Stimulated activated CD4-positive, alpha-beta T cell treated with anti-CD3 and anti-CD28 coated beads, Interleukin-15, amount 100 ng/mL, for 1 hour (primary cell): ENCODE results near the gene CDCP2.

Experiments
- DNase-seq, 2 donors: peaks; one replicate each; pipeline ENCODE4 v3.0.0-alpha.2; 2020; ENCODE audit warnings: low read depth in 1 of 2, low spot score in 1 of 2

The CDCP2 gene

DNA sequence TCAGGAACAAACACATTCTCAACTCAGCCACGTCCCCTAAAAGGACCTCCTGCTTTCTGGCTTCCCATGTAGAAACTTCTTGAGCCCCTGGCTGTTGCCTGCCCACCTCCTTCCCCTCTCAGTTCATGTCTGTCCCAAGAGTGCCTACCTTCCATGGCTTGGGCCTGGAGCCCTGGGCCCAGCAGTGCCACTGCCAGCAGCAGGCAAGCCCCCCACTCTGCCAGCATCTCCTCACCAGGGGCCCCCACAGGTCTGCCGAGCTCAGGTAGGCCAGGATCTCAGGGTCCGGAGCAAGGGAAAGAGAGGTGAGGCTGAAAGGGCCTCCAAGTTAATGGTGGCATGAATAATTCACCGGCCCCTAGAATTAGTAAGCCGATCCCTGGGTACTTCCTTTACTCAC is at the start of gene CDCP2:
Gene CDCP2, minus strand, starts transcription at position 305 of the 400 bp plus-strand sequence. Its CDS starts 78 bp downstream, at position 227.
- no peak for DNase-seq

DNA sequence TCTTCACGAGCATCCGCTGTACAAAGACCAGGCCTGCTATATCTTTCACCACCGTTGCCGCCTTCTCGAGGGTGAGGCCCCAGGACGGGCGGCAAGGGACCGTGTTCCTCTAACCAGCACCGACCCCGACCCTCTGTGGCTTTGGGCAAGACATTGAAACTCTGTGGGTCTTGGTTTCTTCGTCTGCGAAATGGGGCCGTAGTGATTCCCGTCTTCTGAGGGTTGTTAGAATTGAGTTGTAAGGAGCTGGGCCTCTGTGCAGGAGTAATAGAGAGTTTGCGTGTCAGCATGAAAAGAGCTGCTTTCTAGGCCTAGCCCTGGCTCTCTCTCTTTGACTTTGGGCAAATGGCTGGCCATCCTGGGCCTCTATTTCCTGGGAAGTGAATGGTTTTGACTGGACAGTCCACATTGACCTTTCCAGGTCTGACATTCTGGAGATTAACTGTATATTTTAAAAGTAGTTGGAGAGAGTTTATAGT is 47.8 kb upstream of the CDCP2 start:
- no peak for DNase-seq

DNA sequence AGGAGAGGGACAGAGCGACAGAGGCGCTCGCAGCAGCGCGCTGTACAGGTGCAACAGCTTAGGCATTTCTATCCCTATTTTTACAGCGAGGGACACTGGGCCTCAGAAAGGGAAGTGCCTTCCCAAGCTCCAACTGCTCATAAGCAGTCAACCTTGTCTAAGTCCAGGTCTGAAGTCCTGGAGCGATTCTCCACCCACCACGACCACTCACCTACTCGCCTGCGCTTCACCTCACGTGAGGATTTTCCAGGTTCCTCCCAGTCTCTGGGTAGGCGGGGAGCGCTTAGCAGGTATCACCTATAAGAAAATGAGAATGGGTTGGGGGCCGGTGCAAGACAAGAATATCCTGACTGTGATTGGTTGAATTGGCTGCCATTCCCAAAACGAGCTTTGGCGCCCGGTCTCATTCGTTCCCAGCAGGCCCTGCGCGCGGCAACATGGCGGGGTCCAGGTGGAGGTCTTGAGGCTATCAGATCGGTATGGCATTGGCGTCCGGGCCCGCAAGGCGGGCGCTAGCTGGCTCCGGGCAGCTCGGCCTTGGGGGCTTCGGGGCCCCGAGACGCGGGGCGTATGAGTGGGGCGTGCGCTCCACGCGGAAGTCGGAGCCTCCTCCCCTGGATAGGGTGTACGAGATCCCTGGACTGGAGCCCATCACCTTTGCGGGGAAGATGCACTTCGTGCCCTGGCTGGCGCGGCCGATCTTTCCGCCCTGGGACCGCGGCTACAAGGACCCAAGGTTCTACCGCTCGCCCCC is 47.1 kb upstream of the CDCP2 start, which contains the start of the genes CYB5RL and MRPL37:
Gene CYB5RL, minus strand, starts transcription at position 266 of the 754 bp plus-strand sequence. CDS start 4,414 bp downstream, outside the sequence.
Gene MRPL37, plus strand, starts transcription at position 403 of the 754 bp plus-strand sequence. Its CDS starts 77 bp downstream, at position 480.
- peak; percentile 72 to 76 for DNase-seq

DNA sequence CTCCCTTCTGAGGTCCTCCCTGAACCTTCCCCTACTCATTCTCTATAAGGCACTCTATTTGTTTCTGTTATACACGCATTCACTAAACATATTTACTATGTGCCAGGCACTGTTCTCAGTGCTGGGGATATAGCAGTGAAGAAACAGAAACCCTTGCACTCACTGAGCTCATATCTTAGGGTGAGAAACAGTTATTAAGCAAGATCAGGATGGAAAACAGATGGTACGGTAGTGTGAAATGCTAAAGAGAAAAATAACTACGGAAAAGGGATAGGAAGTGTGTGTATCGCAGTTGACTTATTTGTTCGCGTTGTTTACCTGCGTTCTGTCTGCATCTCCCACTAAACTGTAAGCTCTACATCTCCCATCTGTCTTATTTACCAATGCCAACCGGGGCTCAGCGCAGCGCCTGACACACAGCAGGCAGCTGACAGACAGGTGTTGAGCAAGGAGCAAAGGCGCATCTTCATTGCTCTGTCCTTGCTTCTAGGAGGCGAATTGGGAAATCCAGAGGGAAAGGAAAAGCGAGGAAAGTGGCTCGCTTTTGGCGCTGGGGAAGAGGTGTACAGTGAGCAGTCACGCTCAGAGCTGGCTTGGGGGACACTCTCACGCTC is 46.5 kb upstream of the CDCP2 start:
- DNase-seq = no peak

DNA sequence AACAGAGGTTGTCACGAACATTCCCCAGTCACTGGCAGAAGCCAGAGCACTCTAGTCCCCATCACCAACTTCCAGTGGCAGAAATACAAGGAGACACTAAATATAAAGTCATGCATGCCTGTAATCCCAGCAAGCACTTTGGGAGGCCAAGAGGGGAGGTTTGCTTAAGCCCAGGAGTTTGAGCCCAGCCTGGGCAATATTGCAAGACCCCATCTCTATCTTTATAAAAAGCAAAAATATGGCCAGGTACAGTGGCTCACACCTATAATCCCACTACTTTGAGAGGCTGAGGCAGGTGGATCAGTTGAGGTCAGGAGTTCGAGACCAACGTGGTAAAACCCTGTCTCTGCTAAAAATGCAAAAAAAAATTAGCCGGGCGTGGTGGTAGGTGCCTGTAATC is 40.7 kb upstream of the CDCP2 start:
- no peak for DNase-seq

DNA sequence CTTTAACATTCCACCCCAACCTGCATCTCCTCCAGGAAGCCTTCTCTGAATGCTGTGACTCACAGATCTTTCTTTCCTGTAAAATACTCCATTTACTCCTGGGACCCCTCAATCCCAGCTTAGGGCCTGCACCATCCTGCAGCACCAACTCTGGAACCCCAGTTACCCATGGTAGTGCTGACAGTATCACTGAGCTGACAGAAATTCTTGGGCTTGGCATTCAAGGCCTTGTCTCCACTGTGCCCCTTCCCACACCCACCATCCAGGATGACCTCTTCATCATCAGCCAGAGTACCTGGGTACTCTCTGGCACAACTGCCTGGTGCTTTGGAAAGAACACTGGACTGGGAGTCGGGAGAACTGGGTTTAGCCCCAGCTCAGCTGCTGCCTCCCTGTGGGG is 38.7 kb upstream of the CDCP2 start:
- no peak for DNase-seq

DNA sequence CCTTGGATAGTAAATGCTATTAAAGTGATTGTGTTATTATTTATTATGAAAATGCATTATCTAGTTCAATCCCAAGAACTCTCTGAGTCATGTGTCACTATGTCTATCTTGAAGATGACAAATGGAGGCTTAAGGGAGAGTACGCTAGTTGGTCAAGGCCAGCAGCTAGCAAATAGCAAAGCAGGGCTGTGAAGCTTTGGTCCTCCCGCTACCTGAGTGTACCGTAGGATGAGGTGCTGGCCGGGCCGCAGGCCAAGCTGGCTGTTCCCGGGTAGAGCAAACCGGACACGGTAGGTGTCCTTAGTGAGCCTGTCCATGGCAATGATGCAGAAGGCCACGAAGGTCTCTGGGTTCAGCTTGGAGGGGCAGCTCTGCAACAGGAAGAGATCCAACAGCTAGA is 37.7 kb upstream of the CDCP2 start:
- no peak for DNase-seq

DNA sequence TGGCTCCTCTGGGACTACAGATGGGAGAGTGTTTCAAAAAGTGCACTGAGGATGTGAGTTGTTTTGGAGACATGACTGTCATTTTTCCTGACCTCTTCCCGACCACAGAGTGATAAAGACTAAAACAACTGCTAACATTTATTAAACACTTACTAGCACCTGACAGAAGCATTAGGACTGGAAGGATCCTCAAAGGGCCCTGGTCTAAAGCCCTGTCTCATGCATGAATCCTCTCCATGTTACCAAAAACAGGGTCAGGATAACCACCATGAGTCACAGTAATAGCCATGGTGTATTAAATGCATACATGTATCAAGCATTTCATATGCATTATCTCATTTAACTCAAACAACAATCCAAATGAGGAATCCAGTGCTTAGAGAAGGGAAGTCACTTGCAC is 35.5 kb upstream of the CDCP2 start:
- DNase-seq = no peak

DNA sequence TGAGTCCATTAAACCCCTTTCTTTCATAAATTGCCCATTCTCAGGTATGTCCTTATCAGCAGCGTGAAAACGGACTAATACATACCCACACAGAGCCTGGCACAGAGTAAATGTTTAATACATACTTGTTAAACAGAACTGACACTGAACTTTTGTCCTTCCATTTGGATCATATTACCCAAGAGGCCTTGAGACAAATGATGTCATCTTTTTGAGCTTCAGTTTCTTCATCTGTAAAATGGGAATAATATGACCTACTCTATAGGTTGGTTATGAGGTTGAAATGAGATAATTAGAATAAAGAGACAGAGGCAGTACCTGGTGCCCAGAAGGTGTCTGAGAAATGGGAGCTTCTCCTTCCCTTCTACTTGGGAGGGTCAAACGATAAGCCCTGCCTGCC is 33.3 kb upstream of the CDCP2 start:
- DNase-seq = no peak

DNA sequence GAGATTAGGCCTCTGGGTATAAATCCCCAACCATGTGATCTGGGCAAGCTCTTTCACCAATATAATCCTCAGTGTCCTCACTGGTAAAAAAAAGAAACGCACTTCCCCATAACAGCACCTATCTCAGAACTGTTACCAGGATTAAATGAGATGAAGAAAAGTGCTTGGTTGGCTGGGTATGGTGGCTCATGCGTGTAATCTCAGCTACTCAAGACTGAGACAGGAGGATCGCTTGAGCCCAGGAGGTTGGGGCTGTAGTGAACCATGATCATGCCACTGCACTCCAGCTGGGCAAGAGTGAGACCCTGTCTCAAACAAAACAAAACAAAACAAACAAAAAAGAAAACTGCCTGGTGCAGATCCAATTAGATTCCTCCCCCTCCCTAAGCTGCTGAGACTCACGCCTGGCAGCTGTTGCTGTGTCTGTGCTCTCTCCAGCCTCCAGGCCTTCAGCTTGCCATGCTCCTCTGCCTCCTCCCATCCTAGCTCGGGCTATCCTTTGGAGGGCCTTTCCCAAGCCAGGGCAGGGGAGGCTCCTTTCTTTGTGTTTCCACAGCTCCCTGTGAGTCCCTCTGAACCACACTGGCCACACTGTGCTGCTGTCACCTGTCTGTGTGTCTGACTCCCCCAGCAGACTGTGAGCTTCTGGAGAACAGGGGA is 28.0 kb upstream of the CDCP2 start:
- no peak for DNase-seq

DNA sequence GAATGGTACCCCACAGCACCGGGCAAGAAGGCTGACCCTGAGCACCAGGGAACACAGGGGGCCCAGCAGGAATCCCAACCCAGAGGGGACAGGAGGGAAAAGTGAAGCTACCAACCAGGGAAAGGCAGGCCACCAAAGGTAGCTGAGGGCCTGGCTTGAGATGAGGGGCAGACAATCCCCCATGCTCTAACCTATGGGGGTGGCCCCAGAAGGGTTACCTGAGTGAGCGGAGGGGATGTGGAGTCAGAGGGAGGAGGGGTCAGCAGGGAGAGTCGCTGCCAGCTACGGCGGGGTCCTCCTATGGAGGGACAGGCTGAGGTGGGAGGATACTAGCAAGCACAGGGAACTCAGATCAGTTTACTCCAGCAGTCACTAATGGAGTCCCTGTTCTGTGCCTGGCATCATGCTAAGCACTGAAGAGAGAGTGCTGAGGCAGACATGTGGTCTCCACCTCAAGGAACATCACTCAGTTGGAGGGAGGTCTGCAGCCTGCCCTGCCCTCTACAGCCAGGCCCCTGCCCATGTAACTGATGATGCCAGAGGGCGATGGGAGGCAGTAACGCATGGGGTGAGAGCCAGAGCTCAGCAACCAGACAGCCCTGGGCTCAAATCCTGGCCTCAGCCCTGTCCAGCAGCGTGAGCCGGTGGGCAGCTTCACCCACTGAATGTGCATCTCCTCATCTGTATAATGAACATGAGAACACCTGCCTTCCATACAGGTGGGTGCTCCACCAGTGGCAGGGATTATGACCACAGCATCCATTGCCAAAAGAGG is 25.7 kb upstream of the CDCP2 start:
- DNase-seq = no peak

DNA sequence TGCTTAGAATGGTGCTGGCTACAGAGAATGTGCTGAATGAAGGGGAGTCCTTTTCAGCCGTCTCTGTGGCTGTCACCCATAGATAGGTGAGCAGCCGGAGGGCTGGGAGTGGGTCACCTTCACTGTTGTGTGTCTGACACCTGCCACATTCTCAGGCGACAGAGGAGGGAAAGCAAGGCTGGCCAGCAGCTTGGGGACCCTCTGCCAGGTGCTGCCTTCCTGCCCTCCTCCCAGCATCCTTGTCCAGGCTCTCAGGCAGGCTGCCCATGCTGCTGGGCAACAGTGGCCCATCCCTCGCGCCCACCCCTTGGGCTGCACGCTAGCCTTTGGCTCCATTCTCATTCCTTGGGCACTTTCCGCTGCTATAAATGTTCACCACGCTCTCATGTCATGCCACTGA is 24.9 kb upstream of the CDCP2 start:
- DNase-seq = no peak

DNA sequence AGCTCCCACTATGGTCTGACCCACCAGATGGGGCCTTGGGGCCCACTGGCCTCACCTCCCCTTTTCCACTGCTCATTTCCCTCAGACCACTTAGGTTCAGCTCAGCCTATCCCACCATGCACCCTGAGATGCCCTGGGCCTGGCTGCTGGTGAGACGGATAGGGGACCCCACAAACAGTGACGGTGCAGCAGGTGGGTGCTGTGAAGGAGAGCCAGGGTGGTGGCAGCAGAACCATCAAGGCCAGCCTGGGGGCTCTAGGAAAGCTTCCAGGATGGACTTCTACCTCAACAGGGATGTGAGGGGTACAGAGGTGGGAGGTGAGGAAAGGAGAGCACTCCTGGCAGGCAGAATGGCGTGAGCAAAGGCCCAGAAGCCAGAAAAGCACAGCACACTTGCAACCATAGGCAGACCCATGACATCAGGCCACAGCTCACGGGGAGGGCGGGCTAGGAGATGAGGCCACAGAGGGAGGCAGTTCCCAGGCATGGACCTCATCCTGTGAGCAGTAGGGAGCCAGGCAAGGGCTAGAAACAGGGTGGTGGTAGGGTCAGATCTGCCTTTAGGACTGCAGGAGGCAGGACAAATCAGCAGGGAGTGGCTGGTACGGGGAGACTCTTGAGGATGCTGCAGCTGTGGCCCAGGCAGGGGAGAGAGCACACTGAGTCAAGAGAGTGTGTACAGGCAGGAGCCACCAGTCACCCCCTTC is 24.0 kb upstream of the CDCP2 start:
- no peak for DNase-seq

DNA sequence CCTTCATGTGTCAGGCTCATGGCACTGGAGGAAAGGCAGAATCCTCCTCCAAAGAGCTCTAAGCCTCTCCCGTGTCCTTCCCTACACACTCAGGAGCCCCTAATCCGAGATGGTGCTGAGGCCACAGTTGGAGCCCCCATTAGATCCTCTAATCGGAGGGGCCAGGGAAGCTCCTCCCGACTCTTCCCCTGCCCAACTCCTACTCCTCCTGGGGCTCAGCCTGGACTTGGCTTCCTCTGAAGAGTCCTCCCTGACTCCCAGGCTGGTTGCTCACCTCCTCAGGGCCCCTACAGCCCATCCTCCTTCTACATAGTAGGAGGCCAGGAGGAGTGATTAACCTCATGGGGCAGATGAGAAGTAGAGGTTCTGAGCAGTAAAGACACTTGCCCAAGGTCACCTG is 21.3 kb upstream of the CDCP2 start:
- DNase-seq = no peak

DNA sequence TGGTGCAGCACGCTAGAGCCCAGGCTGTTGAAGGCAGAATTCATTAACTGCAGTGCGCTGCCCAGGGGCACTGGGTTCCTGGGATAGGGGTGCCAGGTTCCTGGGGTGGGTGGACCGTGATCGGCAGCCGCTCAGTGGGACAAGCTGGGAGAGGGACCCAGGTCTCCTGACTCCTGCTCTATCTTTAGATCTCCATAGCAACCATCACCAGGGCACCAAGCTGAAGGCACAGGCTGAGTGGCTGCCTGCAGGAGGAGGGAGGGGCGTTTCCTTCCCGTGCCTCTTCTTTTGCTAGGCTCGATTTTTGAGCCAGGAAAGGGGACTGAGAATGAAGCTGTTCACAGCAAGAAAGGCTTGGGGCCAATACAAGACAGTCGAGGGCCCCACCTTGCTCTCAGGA is 20.9 kb upstream of the CDCP2 start:
- no peak for DNase-seq

DNA sequence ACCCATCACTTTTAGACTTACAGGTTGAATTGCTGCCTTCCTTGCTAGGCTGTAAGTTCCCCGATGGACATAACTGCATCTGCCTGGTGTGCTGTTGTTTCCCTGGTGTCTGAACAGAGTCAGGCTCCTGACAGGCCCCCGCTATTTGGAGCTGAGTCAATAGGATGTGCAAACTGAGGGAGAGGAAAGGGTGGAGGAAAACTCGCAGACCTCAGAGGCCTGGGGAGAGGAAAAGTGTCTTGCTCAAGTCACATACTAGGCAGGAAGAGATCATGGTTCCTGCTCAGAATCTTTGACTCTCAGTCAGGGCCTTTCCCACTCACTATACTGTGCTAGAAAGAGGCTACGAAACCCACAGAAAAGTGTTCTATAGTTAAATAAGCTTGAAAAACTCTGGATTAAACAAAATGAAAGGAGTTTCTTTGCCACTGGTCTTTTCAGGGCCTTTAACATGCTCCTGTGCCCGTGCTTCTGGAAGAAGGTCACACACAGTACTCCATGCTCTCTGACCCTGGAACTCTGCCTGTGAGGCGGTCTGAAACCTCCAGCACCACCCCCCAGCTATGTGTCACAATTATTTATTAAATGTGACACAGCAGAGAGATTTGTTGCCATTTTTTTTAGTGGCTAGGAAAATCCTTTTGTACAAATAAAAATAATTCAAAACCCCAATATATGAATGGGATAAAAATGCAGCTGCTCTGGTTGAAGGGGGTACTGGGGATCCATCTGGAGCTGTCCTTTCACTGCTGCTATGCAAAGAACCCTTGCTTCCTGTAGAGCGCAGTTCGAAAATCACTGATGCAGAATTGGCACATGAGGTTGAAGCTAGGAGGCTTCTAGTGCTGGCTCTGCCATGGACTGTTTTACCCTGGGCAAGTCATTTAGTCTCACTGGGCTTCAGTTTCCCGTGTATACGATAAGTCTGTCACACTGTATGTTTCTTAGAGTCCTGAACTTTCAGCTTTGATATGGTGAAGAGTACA is 20.1 kb upstream of the CDCP2 start:
- no peak for DNase-seq

DNA sequence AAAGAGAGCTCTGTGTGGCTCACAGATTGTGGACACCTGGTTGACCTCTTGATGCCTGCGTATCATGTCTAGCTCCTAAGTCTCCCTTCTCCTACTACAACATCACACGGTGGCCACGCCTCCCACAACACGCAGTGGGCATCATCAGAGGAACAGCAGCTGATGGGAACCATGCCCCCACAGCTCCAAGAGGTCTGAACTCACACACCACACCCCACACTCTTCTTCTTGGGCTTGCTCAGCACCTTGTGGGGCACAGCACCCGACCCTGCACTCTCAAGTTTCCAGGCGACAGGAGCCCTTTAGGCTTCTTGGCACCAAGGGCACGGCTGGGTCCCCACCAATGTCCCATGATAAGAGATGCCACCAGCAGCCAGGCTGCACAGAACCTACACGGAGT is 18.8 kb upstream of the CDCP2 start:
- DNase-seq = no peak

DNA sequence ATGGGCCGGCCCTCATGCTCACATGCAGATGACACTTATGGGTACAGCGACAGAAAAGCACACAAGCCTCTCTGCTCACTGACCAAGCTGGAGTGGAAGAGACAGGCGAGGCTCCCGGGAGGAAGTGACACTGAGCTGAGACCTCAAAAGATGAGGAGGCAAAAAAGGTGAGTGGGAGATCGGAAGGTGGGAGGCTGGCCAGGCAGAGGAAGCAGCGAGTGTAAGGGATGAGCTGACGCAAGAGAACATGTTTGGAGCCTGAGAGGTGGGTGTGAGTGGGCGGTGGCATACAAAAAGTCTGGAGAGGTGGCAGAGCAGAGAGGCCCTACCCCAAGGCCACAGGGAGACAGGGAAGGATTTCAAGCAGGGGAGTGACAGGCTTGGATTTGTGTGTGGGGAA is 18.2 kb upstream of the CDCP2 start:
- DNase-seq = no peak

DNA sequence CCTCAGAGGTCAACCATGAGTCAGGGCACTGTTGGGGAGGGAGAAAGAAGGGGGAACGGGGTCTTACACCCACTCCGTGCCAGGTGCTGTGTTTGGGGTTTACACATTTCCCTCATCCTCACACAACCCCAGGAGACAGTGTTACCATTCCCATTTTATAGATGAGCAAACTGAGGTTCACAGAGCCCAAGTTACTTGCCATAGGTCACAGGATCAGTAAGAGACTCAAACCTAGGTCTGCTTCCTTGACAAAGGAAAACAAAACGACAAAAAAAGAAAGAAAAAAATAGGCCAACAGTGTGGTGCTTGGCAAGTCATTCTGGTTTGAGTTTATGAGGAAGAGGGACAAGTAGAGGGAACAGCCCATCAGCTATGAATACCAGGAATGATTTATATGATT is 16.3 kb upstream of the CDCP2 start:
- DNase-seq = no peak
